Measurements from ENCODE around the gene FLVCR2. TPM values are rescaled to one million over a fixed set of nuclear protein-coding genes. Genes with fewer than 3 reads are reported as not detected.

The FLVCR2 gene
- total and polyA plus RNA-seq, 2 experiments from 2014 or later, result 1.4 to 3.1 TPM

DNA sequence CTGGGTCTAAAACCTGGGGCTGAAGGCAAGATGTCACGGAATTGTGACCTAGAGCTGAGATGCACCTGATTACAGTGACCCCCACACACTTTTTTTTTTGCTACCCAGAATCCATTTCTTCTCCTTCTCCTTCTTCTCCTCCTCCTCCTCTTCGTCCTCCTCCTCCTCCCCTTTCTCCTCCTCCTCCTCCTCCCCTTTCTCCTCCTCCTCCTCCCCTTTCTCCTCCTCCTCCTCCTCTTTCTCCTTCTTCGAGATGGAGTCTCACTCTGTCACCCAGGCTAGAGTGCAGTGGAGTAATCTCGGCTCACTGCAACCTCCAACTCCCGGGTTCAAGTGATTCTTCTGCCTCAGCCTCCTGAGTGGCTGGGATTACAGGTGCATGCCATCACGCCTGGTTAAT, 19.4 kb upstream of the FLVCR2 start:
- no peaks in the 10 kb centered on the region for H3K9me2 ChIP-seq (ENCODE audit: insufficient read depth)
- no peaks in the 10 kb centered on the region for H4K20me1 ChIP-seq (replicated peaks; ENCODE audit: insufficient read depth)
- ATAC-seq (no peak), DNase-seq (ENCODE audit: low spot score) (no peak)
- Mint-ChIP-seq H3K27ac (no peak overlapping the region), H3K27me3 (ENCODE audit: insufficient read depth, low read depth, poor library complexity) (peaks cover 6% of the 10 kb centered on the region), H3K4me1 (peaks cover 18% of the 10 kb centered on the region), H3K36me3 (ENCODE audit: low read depth) (no peaks in the 10 kb centered on the region), H3K9me3 (peaks cover 14% of the 10 kb centered on the region), H3K4me3 (no peak overlapping the region)
- H3K4me1 ChIP-seq (ENCODE audit: insufficient read depth), result peaks cover 6% of the 10 kb centered on the region; the same call in 1 of the 2 replicates
- TF ChIP-seq ZNF331 (CRISPR knock-in tag; IDR thresholded peaks at IDR 0.05; ENCODE audit: low read depth) (no peak), STAT1 (IDR thresholded peaks at IDR 0.05; ENCODE audit: unreplicated experiment) (no peak), CREB1 (CRISPR knock-in tag; IDR thresholded peaks at IDR 0.05; ENCODE audit: low read depth) (no peak), ZNF114 (CRISPR knock-in tag; IDR thresholded peaks at IDR 0.05) (no peak), EZH2phosphoT487 (IDR thresholded peaks at IDR 0.05; ENCODE audit: unreplicated experiment) (no peak)
- TF ChIP-seq, protein P1, sequence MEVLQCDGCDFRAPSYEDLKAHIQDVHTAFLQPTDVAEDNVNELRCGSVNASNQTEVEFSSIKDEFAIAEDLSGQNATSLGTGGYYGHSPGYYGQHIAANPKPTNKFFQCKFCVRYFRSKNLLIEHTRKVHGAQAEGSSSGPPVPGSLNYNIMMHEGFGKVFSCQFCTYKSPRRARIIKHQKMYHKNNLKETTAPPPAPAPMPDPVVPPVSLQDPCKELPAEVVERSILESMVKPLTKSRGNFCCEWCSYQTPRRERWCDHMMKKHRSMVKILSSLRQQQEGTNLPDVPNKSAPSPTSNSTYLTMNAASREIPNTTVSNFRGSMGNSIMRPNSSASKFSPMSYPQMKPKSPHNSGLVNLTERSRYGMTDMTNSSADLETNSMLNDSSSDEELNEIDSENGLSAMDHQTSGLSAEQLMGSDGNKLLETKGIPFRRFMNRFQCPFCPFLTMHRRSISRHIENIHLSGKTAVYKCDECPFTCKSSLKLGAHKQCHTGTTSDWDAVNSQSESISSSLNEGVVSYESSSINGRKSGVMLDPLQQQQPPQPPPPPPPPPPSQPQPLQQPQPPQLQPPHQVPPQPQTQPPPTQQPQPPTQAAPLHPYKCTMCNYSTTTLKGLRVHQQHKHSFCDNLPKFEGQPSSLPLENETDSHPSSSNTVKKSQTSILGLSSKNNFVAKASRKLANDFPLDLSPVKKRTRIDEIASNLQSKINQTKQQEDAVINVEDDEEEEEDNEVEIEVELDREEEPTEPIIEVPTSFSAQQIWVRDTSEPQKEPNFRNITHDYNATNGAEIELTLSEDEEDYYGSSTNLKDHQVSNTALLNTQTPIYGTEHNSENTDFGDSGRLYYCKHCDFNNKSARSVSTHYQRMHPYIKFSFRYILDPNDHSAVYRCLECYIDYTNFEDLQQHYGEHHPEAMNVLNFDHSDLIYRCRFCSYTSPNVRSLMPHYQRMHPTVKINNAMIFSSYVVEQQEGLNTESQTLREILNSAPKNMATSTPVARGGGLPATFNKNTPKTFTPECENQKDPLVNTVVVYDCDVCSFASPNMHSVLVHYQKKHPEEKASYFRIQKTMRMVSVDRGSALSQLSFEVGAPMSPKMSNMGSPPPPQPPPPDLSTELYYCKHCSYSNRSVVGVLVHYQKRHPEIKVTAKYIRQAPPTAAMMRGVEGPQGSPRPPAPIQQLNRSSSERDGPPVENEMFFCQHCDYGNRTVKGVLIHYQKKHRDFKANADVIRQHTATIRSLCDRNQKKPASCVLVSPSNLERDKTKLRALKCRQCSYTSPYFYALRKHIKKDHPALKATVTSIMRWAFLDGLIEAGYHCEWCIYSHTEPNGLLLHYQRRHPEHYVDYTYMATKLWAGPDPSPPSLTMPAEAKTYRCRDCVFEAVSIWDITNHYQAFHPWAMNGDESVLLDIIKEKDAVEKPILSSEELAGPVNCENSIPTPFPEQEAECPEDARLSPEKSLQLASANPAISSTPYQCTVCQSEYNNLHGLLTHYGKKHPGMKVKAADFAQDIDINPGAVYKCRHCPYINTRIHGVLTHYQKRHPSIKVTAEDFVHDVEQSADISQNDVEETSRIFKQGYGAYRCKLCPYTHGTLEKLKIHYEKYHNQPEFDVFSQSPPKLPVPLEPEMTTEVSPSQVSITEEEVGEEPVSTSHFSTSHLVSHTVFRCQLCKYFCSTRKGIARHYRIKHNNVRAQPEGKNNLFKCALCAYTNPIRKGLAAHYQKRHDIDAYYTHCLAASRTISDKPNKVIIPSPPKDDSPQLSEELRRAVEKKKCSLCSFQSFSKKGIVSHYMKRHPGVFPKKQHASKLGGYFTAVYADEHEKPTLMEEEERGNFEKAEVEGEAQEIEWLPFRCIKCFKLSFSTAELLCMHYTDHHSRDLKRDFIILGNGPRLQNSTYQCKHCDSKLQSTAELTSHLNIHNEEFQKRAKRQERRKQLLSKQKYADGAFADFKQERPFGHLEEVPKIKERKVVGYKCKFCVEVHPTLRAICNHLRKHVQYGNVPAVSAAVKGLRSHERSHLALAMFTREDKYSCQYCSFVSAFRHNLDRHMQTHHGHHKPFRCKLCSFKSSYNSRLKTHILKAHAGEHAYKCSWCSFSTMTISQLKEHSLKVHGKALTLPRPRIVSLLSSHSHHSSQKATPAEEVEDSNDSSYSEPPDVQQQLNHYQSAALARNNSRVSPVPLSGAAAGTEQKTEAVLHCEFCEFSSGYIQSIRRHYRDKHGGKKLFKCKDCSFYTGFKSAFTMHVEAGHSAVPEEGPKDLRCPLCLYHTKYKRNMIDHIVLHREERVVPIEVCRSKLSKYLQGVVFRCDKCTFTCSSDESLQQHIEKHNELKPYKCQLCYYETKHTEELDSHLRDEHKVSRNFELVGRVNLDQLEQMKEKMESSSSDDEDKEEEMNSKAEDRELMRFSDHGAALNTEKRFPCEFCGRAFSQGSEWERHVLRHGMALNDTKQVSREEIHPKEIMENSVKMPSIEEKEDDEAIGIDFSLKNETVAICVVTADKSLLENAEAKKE (CRISPR knock-in tag; IDR thresholded peaks at IDR 0.05), result no peak
- no peaks in the 10 kb centered on the region for H3K36me3 ChIP-seq (ENCODE audit: insufficient read depth)
- no peak overlapping the region for H3K4me2 ChIP-seq
- H3K27me3 ChIP-seq (ENCODE audit: insufficient read depth), result no peaks in the 10 kb centered on the region
- no peak overlapping the region for H3K27ac ChIP-seq (ENCODE audit: low read depth)
- no peaks in the 10 kb centered on the region for H3K79me2 ChIP-seq (replicated peaks; ENCODE audit: insufficient read depth)
- no peak overlapping the region for H3K4me3 ChIP-seq
- H2AFZ ChIP-seq, result no peak overlapping the region
- no peaks in the 10 kb centered on the region for H3F3A ChIP-seq (replicated peaks; ENCODE audit: low read depth)
